H1 (cell line): ENCODE results near the gene UVSSA. TPM values are rescaled to one million over a fixed set of nuclear protein-coding genes. Genes with fewer than 3 reads are reported as not detected.
A peak's percentile ranks its signal among the peaks of the same experiment; 100 is the strongest.

Experiments
- CTCF ChIA-PET: fragments of 300-600 bp; sonication (Branson Sonifier 250); formaldehyde crosslinking; loops from one replicate; lab custom pipeline; 2021; ENCODE audit not compliant: partially characterized antibody; lab: Charles Lee
- POLR2A ChIA-PET: fragments of 300-600 bp; sonication (Branson Sonifier 250); formaldehyde crosslinking; loops from one replicate; lab custom pipeline; 2021; ENCODE audit warnings: inconsistent platforms; ENCODE audit not compliant: partially characterized antibody; lab: Charles Lee
- DNase-seq, 2 experiments: peaks; one replicate each; pipeline versions ENCODE4 v3.0.0 to v3.0.0-alpha.2; 2010 to 2022; ENCODE audit warnings: low spot score in 2 of 2, low read depth in 1 of 2, mixed read lengths in 1 of 2
- FAIRE-seq: peaks from 2 replicates; lab custom pipeline; 2011; peaks lifted over from hg19 to GRCh38; lab: Jason Lieb, UNC
- H2AFZ ChIP-seq: 2 replicates; pipeline ENCODE4 v1.8.1; 2012; ENCODE audit warnings: low read length, inconsistent platforms
- H2AK5ac ChIP-seq: 2 replicates; pipeline ENCODE4 v1.6.1; 2013; ENCODE audit warnings: low read depth, low read length
- H2BK120ac ChIP-seq: replicated peaks from 2 replicates; pipeline ENCODE3; 2013; ENCODE audit warnings: low read depth, low read length, inconsistent platforms
- H2BK12ac ChIP-seq: 2 replicates; pipeline ENCODE4 v1.6.1; 2013; ENCODE audit warnings: low read depth, low read length
- H2BK15ac ChIP-seq: 2 replicates; pipeline ENCODE4 v1.6.1; 2013; ENCODE audit warnings: low read length
- H2BK20ac ChIP-seq: 2 replicates; pipeline ENCODE4 v1.6.1; 2013; ENCODE audit warnings: low read length
- H2BK5ac ChIP-seq: 2 replicates; pipeline ENCODE4 v1.6.1; 2013; ENCODE audit warnings: low read depth, low read length
- H3K14ac ChIP-seq: 2 replicates; pipeline ENCODE4 v1.6.1; 2013; ENCODE audit warnings: inconsistent platforms; ENCODE audit not compliant: insufficient read length
- H3K18ac ChIP-seq: 2 replicates; pipeline ENCODE4 v1.6.1; 2013; ENCODE audit warnings: low read length; ENCODE audit errors: extremely low read depth
- H3K23ac ChIP-seq: 2 replicates; pipeline ENCODE4 v1.6.1; 2013; ENCODE audit warnings: inconsistent platforms; ENCODE audit not compliant: insufficient read length
- H3K23me2 ChIP-seq: 2 replicates; pipeline ENCODE4 v1.6.1; 2013; ENCODE audit warnings: low read depth, low read length
- H3K27ac ChIP-seq: 2 replicates; pipeline ENCODE4 v1.6.1; 2011; ENCODE audit warnings: low read depth, low read length, inconsistent platforms
- H3K27me3 ChIP-seq, 4 experiments: replicated peaks in 1 of 4; 1 replicate in 1 of 4; 2 replicates in 3 of 4; pipeline versions ENCODE4 v1.6.1 to v1.8.1; 2011 to 2013; ENCODE audit warnings: low read length in 3 of 4, mild to moderate bottlenecking in 3 of 4, inconsistent platforms in 2 of 4, mixed read lengths in 2 of 4, moderate library complexity in 1 of 4; ENCODE audit not compliant: control insufficient read depth in 3 of 4, insufficient read depth in 3 of 4; ENCODE audit errors: extremely low read depth in 1 of 4
- H3K36me3 ChIP-seq, 4 experiments: 2 replicates each; pipeline versions ENCODE4 v1.6.1 to v1.8.1; 2011 to 2013; ENCODE audit warnings: mild to moderate bottlenecking in 4 of 4, low read length in 3 of 4, moderate library complexity in 2 of 4, control low read depth in 1 of 4, inconsistent platforms in 1 of 4; ENCODE audit not compliant: insufficient read depth in 4 of 4, control insufficient read depth in 2 of 4
- H3K4ac ChIP-seq: replicated peaks from 2 replicates; pipeline ENCODE3; 2013; ENCODE audit warnings: low read length, low read depth, mixed read lengths, inconsistent platforms; ENCODE audit not compliant: insufficient read length
- H3K4me1 ChIP-seq, 4 experiments: replicated peaks in 1 of 4; 1 replicate in 1 of 4; 2 replicates in 3 of 4; pipeline versions ENCODE4 v1.6.1 to v1.8.1; 2011 to 2013; ENCODE audit warnings: low read length in 3 of 4, inconsistent platforms in 2 of 4, mixed read lengths in 1 of 4; ENCODE audit not compliant: insufficient read depth in 4 of 4, control insufficient read depth in 3 of 4
- H3K4me2 ChIP-seq, 2 experiments: 2 replicates each; pipeline versions ENCODE4 v1.6.1 to v1.8.1; 2011 to 2013; ENCODE audit warnings: low read depth in 2 of 2, low read length in 2 of 2, control low read depth in 1 of 2, inconsistent platforms in 1 of 2, mild to moderate bottlenecking in 1 of 2; ENCODE audit not compliant: insufficient read depth in 1 of 2
- H3K4me3 ChIP-seq, 4 experiments: fragments of 200-600, 300-600 bp in 1 of 4; sonication (generic), shearing (Covaris generic), sonication (Bioruptor Twin) in 1 of 4; 2 replicates each; pipeline versions ENCODE4 v1.5.1 to v1.8.1; 2011 to 2016; ENCODE audit warnings: low read length in 4 of 4, low read depth in 3 of 4, control low read depth in 2 of 4, inconsistent platforms in 2 of 4, mild to moderate bottlenecking in 2 of 4, mixed read lengths in 1 of 4, moderate library complexity in 1 of 4; ENCODE audit not compliant: insufficient read depth in 2 of 4; ENCODE audit errors: extremely low read depth in 1 of 4
- H3K56ac ChIP-seq: replicated peaks from 2 replicates; pipeline ENCODE3; 2013; ENCODE audit warnings: low read depth, mild to moderate bottlenecking, mixed read lengths, low read length, inconsistent platforms; ENCODE audit not compliant: insufficient read length
- H3K79me1 ChIP-seq: 2 replicates; pipeline ENCODE4 v1.6.1; 2013; ENCODE audit warnings: low read depth, low read length, control low read depth
- H3K79me2 ChIP-seq, 2 experiments: 2 replicates each; pipeline versions ENCODE4 v1.6.1 to v1.8.1; 2012 to 2013; ENCODE audit warnings: low read length in 2 of 2, mild to moderate bottlenecking in 2 of 2, inconsistent platforms in 1 of 2; ENCODE audit not compliant: insufficient read depth in 2 of 2, control insufficient read depth in 1 of 2
- H3K9ac ChIP-seq, 4 experiments: replicated peaks in 1 of 4; 1 replicate in 1 of 4; 2 replicates in 3 of 4; pipeline versions ENCODE4 v1.6.1 to v1.8.1; 2011 to 2013; ENCODE audit warnings: low read depth in 3 of 4, low read length in 3 of 4, control low read depth in 2 of 4, mild to moderate bottlenecking in 2 of 4, moderate library complexity in 2 of 4, inconsistent platforms in 1 of 4; ENCODE audit errors: extremely low read depth in 1 of 4
- H3K9me3 ChIP-seq, 2 experiments: 2 replicates each; pipeline versions ENCODE4 v1.6.1 to v1.8.1; 2012 to 2013; ENCODE audit warnings: mild to moderate bottlenecking in 2 of 2, moderate library complexity in 2 of 2, control low read depth in 1 of 2, inconsistent platforms in 1 of 2, low read depth in 1 of 2, low read length in 1 of 2, mixed read lengths in 1 of 2; ENCODE audit not compliant: insufficient read depth in 2 of 2
- H4K20me1 ChIP-seq, 2 experiments: replicated peaks in 1 of 2; 2 replicates each; pipeline versions ENCODE3 to v1.8.1; 2011 to 2013; ENCODE audit warnings: inconsistent platforms in 2 of 2, low read length in 2 of 2, mild to moderate bottlenecking in 1 of 2; ENCODE audit not compliant: insufficient read depth in 2 of 2, control insufficient read depth in 1 of 2
- H4K5ac ChIP-seq: 2 replicates; pipeline ENCODE4 v1.6.1; 2013; ENCODE audit warnings: low read length, low read depth, mixed read lengths, inconsistent platforms; ENCODE audit not compliant: insufficient read length
- H4K8ac ChIP-seq: 2 replicates; pipeline ENCODE4 v1.8.0; 2013; ENCODE audit warnings: mild to moderate bottlenecking, moderate library complexity, low read length, inconsistent platforms; ENCODE audit not compliant: insufficient read depth; ENCODE audit errors: extremely low read depth
- H4K91ac ChIP-seq: replicated peaks from 2 replicates; pipeline ENCODE3; 2013; ENCODE audit warnings: low read length, mixed read lengths, inconsistent platforms; ENCODE audit not compliant: insufficient read length
- CBX8 ChIP-seq: fragments of 300-800, 300-1000 bp; sonication (generic); IDR thresholded peaks from 2 replicates; pipeline ENCODE4 v1.7.1; 2016; ENCODE audit warnings: low read depth, low read length, borderline replicate concordance
- EGR1 ChIP-seq: IDR thresholded peaks from 2 replicates; pipeline ENCODE4 v1.6.1; 2011; ENCODE audit warnings: low read depth, low read length, borderline replicate concordance
- JUND ChIP-seq: IDR thresholded peaks from 2 replicates; pipeline ENCODE4 v1.6.1; 2011; ENCODE audit warnings: mild to moderate bottlenecking, improper control_type of control experiment, low read length
- KDM5A ChIP-seq: fragments of 200-600 bp; IDR thresholded peaks from 2 replicates; pipeline ENCODE4 v1.7.1; 2012; ENCODE audit warnings: mild to moderate bottlenecking, low read length, inconsistent platforms, mixed read lengths
- RNF2 ChIP-seq: fragments of 200-900, 300-1000 bp; sonication (generic); IDR thresholded peaks from 2 replicates; pipeline ENCODE4 v1.7.1; 2016; ENCODE audit warnings: borderline replicate concordance, low read depth, mild to moderate bottlenecking, antibody characterized with exemption, low read length; ENCODE audit not compliant: poor library complexity, severe bottlenecking; ENCODE audit errors: missing control alignments
- SP4 ChIP-seq: IDR thresholded peaks from 2 replicates; pipeline ENCODE4 v1.6.1; 2012; ENCODE audit warnings: low read length, inconsistent platforms
- SUZ12 ChIP-seq: fragments of 200-600 bp; sonication (generic); IDR thresholded peaks from 2 replicates; pipeline ENCODE4 v1.6.1; 2012; ENCODE audit warnings: mild to moderate bottlenecking, inconsistent platforms, low read length, moderate library complexity, mixed read lengths
- WGBS, 2 experiments: shearing (Covaris generic) in 1 of 2; methylation state at CpG; one replicate each; pipeline versions ENCODE4 v1.1.6 to v1.1.7; 2013 to 2015; ENCODE audit warnings: low lambda C conversion rate in 2 of 2, mixed read lengths in 2 of 2, inconsistent platforms in 1 of 2, low coverage in 1 of 2, missing lambda C conversion rate in 1 of 2; ENCODE audit not compliant: insufficient replicate concordance in 2 of 2, insufficient coverage in 1 of 2, insufficient read length in 1 of 2; ENCODE audit errors: extremely low coverage in 1 of 2, missing lambda C conversion rate in 1 of 2; 5-methylcytosine and 5-hydroxymethylcytosine counted together
- polyA plus RNA-seq, 7 experiments: library from polyadenylated mRNA; depleted of rRNA in 3 of 7; stranded (reverse) in 5 of 7; unstranded in 2 of 7; fragments of >200 nt in 5 of 7; fragments of 200-250 nt in 2 of 7; gene quantifications; 1 replicate in 5 of 7; 2 replicates in 1 of 7; 4 replicates in 1 of 7; pipeline versions ENCODE4 v1.2.1 to v1.2.3, GENCODE V29; 2011 to 2013; ENCODE audit warnings: missing spikeins in 2 of 7, mixed read lengths in 2 of 7
- total RNA-seq: library from RNA; stranded (reverse); fragmentation: NEBNext Ultra II Directional; extraction: Animal tissue kit (Norgen Biotek cat#: 25700); gene quantifications from 2 replicates; pipeline ENCODE4 v1.2.1, GENCODE V29; 2021
- TF ChIP-seq, protein P1 (sequence below): IDR thresholded peaks from 2 replicates; pipeline ENCODE4 v1.6.1; 2011; ENCODE audit warnings: low read depth, mild to moderate bottlenecking, low read length; ENCODE audit not compliant: insufficient read depth

Gene UVSSA
- total and polyA plus RNA-seq, 2 of the 8 experiments (the other 6 are each of a cell fraction or from before 2014, with no cell fraction given): 14.5 to 19.4 TPM

DNA sequence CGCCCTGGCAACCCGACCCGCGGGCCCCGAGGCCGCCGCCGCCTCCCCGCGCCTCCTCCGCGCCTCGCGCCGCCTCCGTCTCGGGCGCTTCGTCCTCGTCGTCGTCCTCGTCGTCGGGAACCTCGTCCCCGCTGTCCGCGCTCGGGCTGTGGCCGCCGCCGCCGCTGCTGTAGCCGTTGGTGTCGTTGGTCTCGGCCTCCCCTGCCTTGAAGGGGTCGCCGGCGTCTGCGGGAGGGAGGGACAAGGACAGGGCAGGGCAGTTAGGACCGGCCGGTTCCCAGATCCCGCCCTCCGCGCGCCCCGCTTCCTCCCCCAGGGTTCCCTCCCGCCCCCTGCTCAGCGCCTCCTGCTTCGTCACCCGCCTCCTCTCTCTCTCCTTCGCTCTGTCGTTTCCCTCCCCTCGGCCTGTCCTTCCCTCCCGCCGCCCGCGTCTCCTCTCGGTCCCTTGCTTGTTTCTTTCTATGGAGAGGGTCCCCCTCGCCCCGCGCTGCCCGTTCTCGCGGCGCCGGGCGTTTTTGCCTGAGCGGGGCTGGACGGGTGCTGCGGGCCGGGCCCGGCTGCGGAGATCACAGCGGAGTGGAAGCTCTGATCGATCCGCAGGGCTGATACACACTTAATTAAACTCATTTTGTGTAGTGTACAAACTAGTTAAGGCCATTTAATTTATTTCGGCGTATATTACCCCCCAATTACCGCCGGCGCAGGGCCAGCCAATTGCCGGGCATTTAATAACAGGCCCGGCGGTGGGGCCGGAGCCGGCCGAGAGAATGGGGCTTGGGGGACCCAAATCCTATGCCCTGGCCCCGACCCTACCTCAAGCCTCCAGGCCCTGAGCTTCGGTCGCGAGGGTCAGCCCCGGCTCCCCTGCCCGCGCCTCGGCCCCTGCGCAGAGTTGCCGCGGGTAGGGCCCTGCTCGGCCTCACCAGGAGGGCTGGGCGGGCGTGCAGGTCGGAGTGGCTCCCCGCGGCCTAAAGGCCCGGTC lies 56.9 kb downstream of the UVSSA start:
- Histone ChIP-seq H3K79me2 (no peaks in the 10 kb centered on the region), H2BK20ac (no peak overlapping the region), H3K27me3 (peaks cover 81 to 89% (median 87%) of the 10 kb centered on the region in 4 experiments), H3K18ac (no peak overlapping the region), H2AFZ (no peak overlapping the region), H2BK5ac (no peak overlapping the region), H3K4ac (no peak overlapping the region), H3K14ac (no peak overlapping the region), H2AK5ac (no peak overlapping the region), H4K20me1 (peaks cover 4 to 18% of the 10 kb centered on the region in 2 experiments), H3K9ac (no peak overlapping the region), H3K79me1 (no peaks in the 10 kb centered on the region), H2BK15ac (no peak overlapping the region), H3K56ac (no peak overlapping the region), H3K36me3 (peaks cover 0 to 31% (median 0%) of the 10 kb centered on the region in 4 experiments; a peak in 1 of 8 replicates), H3K4me1 (peaks cover 0 to 30% (median 7%) of the 10 kb centered on the region in 4 experiments; a peak in 5 of 7 replicates), H4K5ac (no peak overlapping the region), H4K8ac (no peak overlapping the region), H4K91ac (no peak overlapping the region), H3K23me2 (peaks cover 2% of the 10 kb centered on the region; the same call in 1 of the 2 replicates), H2BK12ac (no peak overlapping the region), H2BK120ac (no peak overlapping the region), H3K23ac (no peak overlapping the region), H3K9me3 (peaks cover 2 to 7% of the 10 kb centered on the region in 2 experiments), H3K4me2 (peak overlapping the region; percentile 22 to 61), H3K4me3 (peak overlapping the region in 1 of 4 experiments; percentile 37; a peak in 2 of 8 replicates), H3K27ac (no peak overlapping the region)
- 48% methylated on average over 53 of the region's 107 CpGs; no CpG with 5 or more reads in 1 of the 2 experiments for WGBS, 2 experiments
- FAIRE-seq (no peak), DNase-seq (no peak)
- ChIA-PET CTCF (no interaction called here), POLR2A (interaction anchor here (0.6 kb wide), 1 partner anchor 109 kb away, joined by 3 read pairs; no protein-coding TSS in a partner anchor)
- TF ChIP-seq EGR1 (no peak), SP4 (no peak), JUND (no peak), RNF2 (peak; percentile 68), KDM5A (no peak), CBX8 (peak; percentile 44; the same call in 1 of the 2 replicates), SUZ12 (no peak; the same call in 1 of the 2 replicates)
- TF ChIP-seq, protein P1, sequence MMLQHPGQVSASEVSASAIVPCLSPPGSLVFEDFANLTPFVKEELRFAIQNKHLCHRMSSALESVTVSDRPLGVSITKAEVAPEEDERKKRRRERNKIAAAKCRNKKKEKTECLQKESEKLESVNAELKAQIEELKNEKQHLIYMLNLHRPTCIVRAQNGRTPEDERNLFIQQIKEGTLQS: no peak
